Measurements from ENCODE around the gene LRRD1. TPM values are rescaled to one million over a fixed set of nuclear protein-coding genes. Genes with fewer than 3 reads are reported as not detected.

The LRRD1 gene
- total and polyA plus RNA-seq, 9 of the 15 experiments (the other 6 are each of a cell fraction or from before 2014, with no cell fraction given) = 0.07 to 0.15 TPM; not detected in 7

GRCh38 chr7:92133737-92134270 lies 45.1 kb downstream of the LRRD1 start (continued):
- TF ChIP-seq, protein P1, sequence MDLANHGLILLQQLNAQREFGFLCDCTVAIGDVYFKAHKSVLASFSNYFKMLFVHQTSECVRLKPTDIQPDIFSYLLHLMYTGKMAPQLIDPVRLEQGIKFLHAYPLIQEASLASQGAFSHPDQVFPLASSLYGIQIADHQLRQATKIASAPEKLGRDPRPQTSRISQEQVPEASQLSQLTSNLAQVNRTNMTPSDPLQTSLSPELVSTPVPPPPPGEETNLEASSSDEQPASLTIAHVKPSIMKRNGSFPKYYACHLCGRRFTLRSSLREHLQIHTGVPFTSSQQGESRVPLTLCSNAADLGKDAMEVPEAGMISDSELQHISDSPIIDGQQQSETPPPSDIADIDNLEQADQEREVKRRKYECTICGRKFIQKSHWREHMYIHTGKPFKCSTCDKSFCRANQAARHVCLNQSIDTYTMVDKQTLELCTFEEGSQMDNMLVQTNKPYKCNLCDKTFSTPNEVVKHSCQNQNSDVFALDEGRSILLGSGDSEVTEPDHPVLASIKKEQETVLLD (IDR thresholded peaks at IDR 0.05) = peak; percentile 85
- peak; percentile 89 for TF ChIP-seq MTA1 (IDR thresholded peaks at IDR 0.05; ENCODE audit: borderline replicate concordance)
- TF ChIP-seq CHD1 (IDR thresholded peaks at IDR 0.05; ENCODE audit: low read length) = peak; percentile 90
- TF ChIP-seq CBX5 (IDR thresholded peaks at IDR 0.05; ENCODE audit: borderline replicate concordance, low read depth) = 0 out of 2 replicates have a peak, but pooled peaks have one; percentile 6
- TF ChIP-seq CTCF (IDR thresholded peaks at IDR 0.05 in 2 of 3, conservative IDR thresholded peaks at IDR 0.05 in 1 of 3; ENCODE audit: insufficient read depth in 2 of 3, low read depth in 1 of 3, low read length in 3 of 3) = peak; percentile 85 to 95 (median 89)
- peak; percentile 21; the same call in 1 of the 2 replicates for TF ChIP-seq ZNF239 (CRISPR knock-in tag; IDR thresholded peaks at IDR 0.05)
- peak; percentile 20 for TF ChIP-seq PHF20 (IDR thresholded peaks at IDR 0.05; ENCODE audit: partially characterized antibody)
- 0 out of 2 replicates have a peak, but pooled peaks have one; percentile 56 for TF ChIP-seq TGIF2 (CRISPR knock-in tag; IDR thresholded peaks at IDR 0.05)
- TF ChIP-seq HIVEP1 (CRISPR knock-in tag; IDR thresholded peaks at IDR 0.05) = peak; percentile 75; the same call in 1 of the 2 replicates
- TF ChIP-seq ZKSCAN1 (IDR thresholded peaks at IDR 0.05; ENCODE audit: low read depth, low read length) = peak; percentile 6; the same call in 1 of the 2 replicates
- TF ChIP-seq SMAD3 (CRISPR knock-in tag; conservative IDR thresholded peaks at IDR 0.05) = 0 out of 2 replicates have a peak, but pooled peaks have one; percentile 49
- peak; percentile 3 to 47; a peak in 2 of 4 replicates for TF ChIP-seq SIN3A (IDR thresholded peaks at IDR 0.05; ENCODE audit: borderline replicate concordance in 2 of 2, control insufficient read depth in 1 of 2, low read depth in 2 of 2, low read length in 2 of 2)
- no peak for TF ChIP-seq MCM7 (IDR thresholded peaks at IDR 0.05)
- no peak for TF ChIP-seq RAD51 (IDR thresholded peaks at IDR 0.05; ENCODE audit: borderline replicate concordance, low read depth)
- TF ChIP-seq TEAD4 (IDR thresholded peaks at IDR 0.05; ENCODE audit: low read length) = peak; percentile 74
- no peak for TF ChIP-seq TEAD4 (CRISPR knock-in tag; IDR thresholded peaks at IDR 0.05; ENCODE audit: borderline replicate concordance)
- TF ChIP-seq VEZF1 (CRISPR knock-in tag; IDR thresholded peaks at IDR 0.05) = peak; percentile 50
- TF ChIP-seq MLX (CRISPR knock-in tag; conservative IDR thresholded peaks at IDR 0.05) = 0 out of 4 replicates have a peak, but pooled peaks of 1 of the 2 experiments have one; percentile 75
- TF ChIP-seq, protein P2, sequence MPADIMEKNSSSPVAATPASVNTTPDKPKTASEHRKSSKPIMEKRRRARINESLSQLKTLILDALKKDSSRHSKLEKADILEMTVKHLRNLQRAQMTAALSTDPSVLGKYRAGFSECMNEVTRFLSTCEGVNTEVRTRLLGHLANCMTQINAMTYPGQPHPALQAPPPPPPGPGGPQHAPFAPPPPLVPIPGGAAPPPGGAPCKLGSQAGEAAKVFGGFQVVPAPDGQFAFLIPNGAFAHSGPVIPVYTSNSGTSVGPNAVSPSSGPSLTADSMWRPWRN (IDR thresholded peaks at IDR 0.05; ENCODE audit: low read depth) = peak; percentile 52; the same call in 1 of the 2 replicates

Data from K562 (cell line).